ENCODE data around the gene OLAH.
"Not testable (repeated sequence)": the region's sequence is repeated elsewhere in the genome, so short reads cannot be mapped to it uniquely, and the experiment has no call there.

Gene OLAH

DNA sequence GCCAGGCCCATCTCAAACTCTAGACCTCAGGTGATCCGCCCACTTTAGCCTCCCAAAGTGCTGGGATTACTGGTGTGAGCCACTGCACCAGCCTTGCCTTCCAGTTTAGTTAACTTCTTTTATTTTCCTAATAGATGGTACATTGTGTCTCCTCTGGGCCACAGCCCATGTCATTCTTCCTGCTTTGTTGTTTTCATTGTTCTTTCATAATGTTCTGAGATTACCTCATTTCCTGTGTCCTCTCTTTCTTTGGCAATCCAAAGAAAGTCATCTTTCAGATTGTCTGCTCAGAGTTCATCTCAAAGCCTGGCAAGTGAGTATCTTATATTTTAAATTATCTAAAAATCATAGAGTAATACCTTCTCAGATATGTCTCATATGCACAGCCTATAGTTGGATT, at the start of gene OLAH:
Gene OLAH (plus strand): TSS at position 270 of the 400 bp plus-strand sequence. CDS start 3,346 bp downstream, outside the sequence.
- DNase-seq (ENCODE audit: low read depth in 2 of 2), result no peak

DNA sequence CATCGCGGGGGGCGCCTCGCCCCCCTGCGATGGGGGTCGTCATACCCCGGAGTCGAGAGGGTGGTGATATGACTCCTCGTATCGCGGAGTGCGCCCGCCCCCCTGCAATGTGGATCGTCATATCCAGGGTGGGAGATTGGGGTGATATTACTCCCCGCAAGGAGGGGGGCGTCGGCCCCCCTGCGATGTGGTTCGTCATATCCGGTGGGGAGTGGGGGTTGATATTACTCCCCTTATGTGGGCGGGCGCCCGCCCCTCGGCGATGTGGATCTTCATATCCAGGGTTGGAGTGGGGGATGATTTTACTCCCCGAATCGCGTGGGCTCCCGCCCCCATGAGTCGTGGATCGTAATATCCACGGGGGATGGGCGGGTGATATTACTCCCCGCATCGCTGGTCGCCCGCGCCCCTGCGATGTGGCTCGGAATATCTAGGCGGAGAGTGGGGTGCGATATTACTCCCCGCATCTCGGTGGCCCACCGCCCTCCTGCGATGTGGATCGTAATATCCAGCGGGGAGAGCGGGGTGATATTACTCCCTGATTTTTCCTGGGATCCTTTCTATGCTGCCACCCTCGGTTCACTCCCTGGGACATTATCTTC, 47.7 kb upstream of the OLAH start:
- no peak for DNase-seq (ENCODE audit: low read depth in 2 of 2)

DNA sequence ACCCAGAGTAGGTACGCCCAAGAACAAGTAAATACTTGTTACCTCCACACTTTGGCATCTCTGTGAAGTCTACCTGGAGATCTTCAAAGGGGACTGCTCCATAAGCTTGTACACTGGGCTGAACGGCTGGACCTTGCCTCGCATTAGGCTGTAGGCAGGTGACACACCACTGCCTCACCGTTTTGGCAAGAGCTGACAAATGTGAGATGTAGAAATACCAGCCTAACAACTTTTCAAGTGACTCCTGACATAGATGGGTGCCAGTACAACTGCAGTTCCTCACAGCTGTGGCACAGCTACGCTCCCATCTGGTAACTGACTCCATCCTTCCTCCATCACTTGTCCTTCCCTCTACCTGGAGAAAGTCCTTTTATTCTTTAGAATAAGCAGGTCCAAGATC, 30.2 kb upstream of the OLAH start:
- DNase-seq (ENCODE audit: low read depth in 2 of 2), result not testable (repeated sequence)

DNA sequence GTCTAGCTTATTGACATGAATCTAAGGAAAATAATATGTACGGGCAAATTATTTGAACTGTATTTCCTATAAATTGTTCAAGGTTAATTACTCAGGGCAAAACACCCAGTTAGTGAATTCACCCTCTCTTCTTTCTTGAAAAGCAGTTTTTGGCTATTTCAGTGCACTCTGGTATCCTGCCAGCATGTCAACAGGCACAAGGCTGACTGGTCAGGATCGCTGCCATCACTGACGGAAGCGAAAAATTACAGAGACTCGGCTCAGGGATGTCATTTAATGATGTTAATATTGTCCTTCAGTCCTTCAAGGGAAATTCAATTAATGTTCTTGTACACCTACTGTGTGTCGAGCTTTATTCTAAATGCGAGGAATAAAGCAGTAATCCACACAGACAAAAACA, 28.3 kb upstream of the OLAH start:
- no peak for DNase-seq (ENCODE audit: low read depth in 2 of 2)

DNA sequence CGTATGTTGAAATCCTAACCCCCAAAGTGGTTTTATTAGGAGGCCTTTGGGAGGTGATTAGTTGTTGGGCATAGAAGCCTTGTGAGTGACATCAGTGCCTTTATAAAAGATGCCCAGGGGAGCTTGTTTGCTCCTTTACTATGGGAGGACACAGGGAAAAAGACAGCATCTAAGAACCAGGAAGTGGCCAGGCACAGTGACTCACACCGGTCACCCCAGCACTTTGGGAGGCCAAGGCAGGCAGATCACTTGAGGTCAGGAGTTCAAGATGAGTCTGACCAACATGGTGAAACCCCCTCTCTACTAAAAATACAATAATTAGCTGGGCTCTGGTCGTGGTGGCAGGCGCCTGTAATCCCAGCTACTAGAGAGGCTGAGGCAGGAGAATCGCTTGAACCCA, 22.8 kb upstream of the OLAH start:
- not testable (repeated sequence) for DNase-seq (ENCODE audit: low read depth in 2 of 2)

DNA sequence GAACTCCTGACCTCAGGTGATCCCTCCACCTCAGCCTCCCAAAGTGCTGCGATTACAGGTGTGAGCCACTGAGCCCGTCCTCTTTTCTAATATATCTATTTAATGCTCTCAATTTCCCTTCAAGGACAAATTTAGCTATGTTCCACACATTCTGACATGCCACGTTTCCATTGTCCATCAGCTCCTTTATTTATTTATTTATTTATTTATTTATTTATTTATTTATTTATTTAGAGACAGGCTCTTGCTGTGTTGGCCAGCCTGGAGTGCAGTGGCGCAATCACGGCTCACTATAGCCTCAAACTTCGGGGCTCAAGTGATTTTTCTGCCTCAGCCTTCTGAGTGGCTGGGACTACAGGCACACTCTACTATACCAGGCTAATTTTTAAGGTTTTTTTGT, 20.7 kb upstream of the OLAH start:
- not testable (repeated sequence) for DNase-seq (ENCODE audit: low read depth in 2 of 2)

DNA sequence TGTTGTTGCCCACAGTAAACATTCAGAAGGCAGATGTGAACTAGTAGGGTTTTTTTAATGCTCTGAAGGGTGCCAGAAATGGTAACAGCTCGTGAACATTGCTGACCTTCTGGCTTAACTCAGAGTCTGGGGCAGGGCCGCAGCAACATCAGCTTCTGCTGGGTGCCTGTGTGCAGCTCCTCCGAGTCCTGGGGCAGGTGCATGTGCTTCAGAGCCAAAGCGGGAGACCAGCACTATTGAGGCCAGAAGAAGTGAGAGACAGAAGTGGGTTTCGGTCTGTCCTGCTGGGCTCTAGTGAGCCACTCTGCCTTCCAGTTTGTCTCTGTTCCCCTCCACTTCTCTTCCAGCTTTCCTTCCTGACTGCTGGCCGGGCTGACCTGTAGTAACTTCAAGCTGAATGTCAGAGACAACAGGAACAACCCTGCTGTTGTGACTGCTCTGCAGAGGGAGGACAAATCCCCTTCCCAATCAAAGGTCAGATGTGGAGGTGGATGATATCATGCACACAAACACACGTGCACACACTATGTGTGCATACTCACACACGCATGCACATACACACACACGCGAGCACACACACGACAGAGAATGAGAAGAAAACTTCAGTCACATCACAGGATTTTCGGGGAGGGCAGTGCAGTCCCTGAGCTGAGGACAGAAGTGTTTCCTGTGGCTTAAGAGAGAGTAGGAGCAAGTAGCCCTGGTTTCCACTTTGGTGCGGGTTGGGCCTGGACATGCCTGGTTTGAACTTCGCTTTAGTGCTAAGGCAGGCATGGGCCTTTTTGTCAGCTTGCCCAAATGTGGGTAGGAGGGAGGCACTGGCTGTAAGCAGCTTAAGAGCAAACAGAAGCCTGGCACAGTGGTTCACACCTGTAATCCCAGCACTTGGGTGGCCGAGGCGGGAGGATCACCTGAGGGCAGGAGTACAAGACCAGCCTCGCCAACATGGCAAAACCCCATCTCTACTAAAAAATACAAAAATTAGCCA, 19.4 kb upstream of the OLAH start:
- DNase-seq (ENCODE audit: low read depth in 2 of 2), result not testable (repeated sequence)

DNA sequence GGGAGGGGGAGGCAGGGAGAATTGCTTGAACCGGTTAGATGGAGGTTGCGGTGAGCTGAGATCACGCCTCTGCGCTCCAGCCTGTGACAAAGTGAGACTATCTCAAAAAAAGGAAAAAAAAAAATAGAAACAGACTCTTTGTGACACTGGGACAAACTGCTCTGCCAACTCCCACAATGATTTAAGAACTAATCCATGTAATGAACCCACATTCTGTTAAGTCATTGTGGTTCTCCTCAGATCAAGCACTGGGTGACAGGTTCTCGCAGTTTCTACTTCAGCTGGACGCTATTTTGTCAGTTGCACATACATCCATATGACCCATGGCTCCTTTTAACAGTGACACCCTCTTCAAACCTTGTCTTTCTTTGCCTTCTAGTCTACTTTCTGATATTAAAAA, 18.7 kb upstream of the OLAH start:
- not testable (repeated sequence) for DNase-seq (ENCODE audit: low read depth in 2 of 2)

DNA sequence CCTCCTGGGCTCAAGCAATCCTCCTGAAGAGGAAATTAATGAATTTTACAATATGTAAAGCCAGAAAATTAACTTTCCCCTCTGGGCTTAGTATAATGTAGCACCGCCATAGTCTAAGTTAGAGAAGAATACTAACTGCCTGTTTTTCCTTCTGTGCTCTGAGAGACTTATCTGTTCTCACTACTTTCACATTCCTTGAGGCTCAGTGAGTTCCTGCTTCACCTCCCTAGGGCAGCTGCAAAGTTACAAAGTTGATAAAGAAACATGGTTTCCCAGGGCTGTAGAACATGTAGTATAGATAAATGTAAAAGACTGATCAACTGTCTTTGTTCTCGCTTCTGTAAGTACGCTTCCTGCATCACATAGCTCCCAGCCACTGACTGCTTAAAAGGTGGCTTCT, 16.0 kb upstream of the OLAH start:
- no peak for DNase-seq (ENCODE audit: low read depth in 2 of 2)

DNA sequence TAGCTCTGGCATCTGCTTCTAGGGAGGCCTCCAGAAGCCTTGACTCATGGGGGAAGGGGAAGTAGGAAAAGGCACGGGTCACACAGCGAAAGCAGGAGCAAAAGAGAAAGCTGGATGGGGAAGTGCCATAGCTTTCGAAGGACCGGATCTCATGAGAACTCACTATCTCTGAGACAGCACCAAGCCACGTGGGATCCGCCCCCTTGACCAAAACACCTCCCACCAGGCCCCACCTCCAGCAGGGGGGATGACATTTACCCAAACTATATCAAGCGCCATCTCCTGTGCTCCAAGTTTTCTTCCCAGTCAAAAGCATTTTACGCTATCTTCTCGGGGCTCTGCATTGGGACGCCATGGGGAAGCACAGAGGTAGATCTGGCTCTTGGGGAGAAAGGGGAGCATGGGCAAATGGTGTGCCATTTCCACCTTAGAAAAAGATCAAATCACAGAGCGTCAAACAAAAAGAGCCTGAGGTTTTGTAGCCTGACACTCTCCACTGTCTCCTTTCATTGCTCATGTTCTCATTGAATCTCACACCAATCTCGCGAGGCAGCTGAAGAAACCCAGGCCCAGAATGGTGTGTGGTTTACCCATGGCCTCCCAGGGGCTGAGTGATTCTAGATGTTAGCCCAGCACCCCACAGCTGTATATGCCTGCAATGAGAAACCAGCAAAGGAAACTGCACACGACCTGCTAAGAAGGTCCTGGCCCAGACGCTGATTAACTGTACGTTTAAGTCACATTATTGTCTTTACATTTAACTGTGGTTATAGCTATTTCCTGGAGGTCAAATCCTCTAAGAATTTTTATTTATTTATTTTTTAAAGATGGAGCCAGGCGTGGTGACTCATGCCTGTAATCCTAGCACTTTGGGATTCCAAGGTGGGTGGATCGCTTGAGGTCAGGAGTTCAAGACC, 8.1 kb upstream of the OLAH start:
- DNase-seq (ENCODE audit: low read depth in 2 of 2), result no peak

DNA sequence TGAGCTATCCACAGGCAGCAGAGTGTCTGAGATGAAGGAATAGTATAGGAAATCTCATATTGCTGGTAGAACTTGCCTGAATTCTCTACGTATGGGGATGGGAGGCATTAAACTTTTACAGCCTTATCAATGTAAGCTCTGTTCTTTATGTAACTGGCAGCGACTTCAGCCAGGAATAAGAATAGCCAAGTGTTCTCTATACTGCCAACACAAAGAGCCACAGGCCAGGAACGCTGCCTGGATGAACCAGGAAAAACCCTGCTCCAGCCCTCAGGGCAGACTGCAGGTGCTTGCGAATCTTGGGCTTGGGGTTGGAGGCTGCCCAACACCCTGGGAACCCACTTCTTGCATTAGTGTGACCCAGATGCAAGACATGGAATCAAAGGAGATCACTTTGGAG, 6.1 kb upstream of the OLAH start:
- no peak for DNase-seq (ENCODE audit: low read depth in 2 of 2)

DNA sequence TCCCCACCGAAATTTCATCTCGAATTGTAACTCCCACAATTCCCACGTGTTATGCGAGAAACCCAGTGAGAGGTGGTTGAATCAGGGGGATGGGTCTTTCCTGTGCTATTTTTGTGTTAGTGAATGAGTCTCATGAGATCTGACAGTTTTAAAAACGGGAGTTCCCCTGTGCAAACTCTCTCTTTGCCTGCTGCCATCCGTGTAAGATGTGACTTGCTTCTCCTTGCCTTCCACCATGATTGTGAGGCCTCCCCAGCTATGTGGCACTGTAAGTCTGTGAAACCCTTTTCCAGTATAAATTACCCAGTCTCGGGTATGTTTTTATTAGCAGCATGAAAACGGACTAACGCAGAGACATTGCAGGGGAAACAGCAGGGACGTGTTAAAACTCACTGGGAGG, 5.3 kb upstream of the OLAH start:
- DNase-seq (ENCODE audit: low read depth in 2 of 2), result no peak

DNA sequence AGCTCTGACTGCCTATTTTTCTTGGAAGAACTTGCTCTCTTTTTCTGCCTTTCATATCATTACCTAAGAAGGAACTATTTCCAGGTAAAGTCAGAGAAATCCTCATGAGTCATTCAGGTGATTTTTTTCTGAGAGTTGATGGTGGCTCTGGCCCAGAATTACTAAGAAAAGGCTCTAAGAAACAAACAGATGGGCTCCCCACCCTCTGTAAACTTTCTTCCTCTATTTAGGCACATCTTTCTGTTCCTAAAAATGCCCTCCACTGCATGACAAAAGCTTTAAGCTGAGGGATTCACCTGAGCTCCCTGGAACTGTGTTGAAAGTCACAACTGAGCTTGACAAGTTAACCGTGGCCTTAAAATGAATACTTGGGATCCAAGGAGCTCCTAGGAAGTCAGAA, 1.6 kb downstream of the OLAH start:
- DNase-seq (ENCODE audit: low read depth in 2 of 2), result no peak

DNA sequence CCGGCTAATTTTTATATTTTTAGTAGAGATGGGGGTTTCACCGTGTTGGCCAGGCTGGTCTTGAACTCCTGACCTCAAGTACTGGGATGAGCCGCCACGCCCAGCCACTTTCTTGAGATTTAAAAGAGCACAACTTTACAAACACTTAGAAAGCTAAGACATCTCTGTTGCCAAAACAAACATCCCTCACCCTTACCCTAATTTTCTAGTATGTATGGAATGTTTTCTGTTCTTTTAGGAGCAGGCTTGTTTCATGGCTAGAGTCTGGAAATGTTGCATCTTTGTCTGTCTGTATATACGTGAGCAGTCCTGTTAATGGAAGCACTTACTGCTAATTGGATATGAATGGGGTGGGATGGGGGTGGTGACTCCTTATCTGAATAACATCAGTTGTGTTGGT, 2.9 kb downstream of the OLAH start:
- DNase-seq (ENCODE audit: low read depth in 2 of 2), result no peak

DNA sequence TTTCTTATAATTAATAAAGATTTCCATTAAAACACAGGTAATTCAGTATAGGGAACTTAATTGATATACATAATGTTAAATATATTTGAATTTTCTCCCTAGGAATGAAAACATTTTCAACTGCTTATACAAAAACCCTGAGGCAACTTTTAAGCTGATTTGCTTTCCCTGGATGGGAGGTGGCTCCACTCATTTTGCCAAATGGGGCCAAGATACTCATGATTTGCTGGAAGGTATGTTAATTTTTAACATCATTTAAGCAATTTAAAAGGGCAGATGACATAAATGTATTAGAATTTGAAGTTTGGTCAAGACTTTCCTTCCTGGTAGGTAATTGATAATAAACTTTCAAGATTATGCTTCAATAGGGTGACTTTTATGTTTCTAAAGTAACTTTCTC, 5.8 kb downstream of the OLAH start:
- no peak for DNase-seq (ENCODE audit: low read depth in 2 of 2)

DNA sequence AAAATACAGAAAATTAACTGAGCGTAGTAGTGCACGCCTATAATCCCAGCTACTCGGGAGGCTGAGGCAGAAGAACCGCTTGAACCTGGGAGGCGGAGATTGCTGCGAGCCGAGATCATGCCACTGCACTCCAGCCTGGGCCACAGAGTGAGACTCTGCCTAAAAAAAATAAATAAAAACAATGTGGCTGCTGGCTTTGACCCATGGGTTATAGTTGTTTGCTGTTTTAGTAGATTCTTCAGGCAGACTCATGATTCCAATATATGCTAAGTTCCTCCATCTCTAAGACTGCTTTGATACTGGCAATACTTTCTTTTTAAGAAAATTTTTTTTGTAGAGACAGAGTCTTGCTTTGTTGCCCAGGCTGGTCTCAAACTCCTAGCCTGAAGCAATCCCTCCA, 8.4 kb downstream of the OLAH start:
- DNase-seq (ENCODE audit: low read depth in 2 of 2), result no peak

DNA sequence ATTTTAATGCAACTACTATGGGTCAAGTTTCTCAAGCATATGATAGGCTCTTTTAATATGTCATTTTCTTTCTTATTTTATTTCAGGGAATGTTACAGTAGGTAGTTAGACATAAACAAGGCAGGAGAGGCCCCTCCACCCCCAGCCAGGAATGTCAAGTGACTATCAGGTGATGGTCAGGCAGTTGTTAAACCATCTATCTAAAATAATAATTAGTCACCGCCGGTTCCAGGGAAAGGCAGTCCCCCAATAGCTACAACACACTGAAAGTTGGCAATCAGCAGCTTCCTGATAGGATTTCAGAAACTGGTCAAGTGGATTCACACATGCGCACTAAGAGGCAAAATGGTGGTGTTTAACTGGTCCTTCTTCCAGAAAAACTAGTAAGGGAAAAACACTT, 9.3 kb downstream of the OLAH start:
- no peak for DNase-seq (ENCODE audit: low read depth in 2 of 2)

DNA sequence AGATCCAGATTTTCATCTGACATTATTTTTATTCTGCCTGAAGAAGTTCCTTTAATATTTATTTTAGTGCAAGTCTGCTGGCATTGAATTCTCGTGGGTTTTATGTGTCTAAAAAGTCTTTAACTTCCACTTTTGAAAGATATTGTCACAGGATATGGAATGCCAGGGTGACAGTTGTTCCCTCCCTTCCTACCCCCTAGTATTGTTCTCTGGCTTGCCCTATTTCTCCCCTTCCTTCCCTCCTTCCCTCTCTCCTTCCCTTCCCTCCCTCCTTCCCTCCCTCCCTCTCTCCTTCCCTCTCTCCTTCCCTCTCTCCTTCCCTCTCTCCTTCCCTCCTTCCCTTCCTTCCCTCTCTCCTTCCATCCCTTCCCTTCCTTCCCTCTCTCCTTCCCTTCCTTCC, 14.9 kb downstream of the OLAH start:
- DNase-seq (ENCODE audit: low read depth in 2 of 2), result no peak

DNA sequence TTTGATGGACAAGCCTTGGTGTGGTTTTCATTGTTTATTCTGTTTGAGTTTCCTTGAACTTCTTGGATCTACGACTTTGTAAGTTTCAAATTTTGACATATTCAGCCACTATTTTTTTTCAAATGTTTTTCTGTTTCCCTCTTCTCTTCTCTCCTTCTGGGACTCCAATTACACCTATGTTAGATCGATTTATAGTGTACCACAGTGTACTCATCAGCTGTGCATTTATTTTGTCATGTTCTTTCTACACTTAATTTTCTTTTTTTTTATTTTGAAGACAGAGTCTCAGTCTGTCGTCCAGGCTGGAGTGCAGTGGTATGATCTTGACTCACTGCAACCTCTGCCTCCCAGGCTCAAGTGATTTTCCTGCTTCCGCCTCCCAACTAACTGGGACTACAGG, 16.2 kb downstream of the OLAH start:
- DNase-seq (ENCODE audit: low read depth in 2 of 2), result no peak

DNA sequence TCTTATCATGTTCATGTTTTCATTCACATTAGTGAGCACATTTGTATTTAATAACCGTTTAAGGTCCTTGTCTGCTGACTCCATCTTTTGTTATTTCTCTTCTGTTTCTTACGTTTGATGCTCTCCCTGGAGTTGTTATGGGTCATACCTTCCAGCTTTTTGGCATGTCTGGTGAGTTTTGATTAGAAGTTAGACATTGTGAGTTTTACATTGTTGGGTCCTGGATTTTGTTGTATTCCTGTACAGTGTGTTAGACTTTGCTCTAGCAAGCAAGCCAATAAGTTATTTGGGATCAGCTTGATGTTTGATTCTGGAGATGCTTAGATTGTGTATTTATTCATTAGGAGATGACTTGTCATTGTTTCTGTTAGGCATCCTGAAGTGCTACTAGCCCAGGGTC, 16.9 kb downstream of the OLAH start:
- DNase-seq (ENCODE audit: low read depth in 2 of 2), result no peak

DNA sequence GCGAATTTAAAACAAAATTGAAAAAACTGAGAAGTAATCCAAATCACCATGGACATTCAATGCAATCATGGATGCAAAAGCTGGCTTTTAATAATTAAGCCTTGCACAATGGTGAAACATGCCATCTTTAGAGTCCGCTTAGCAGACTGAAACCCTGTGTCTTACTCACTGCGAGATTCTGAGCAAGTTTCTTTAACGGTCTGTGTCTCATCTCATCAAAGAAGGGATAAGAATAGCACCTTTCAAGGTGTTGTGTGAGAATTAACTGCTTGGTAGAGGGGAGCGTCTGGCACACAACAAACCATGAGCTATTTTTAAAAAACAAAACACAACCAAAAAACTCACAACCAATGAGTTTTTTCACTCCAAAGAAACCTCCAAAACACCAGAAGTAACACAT, 23.4 kb downstream of the OLAH start:
- DNase-seq (ENCODE audit: low read depth in 2 of 2), result no peak

DNA sequence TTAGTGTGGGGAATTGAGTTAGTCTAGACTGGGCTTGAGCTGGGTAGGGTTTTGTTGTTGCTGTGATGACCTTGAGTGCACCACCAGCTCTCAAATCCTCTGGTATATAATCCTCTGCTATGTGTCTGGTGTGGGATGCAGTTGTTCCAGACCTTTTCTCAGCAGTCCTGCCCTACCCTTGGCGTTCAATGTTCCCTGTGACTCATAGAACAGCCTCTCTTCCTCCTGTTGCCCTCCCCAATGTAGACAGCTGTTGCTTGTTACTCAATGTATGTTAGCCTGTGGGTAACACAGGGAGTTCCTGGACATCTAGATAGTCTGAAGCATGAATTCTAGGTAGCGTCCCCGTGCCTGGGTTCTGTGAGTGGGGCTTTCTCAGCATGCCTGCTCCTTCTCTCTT, 25.1 kb downstream of the OLAH start:
- no peak for DNase-seq (ENCODE audit: low read depth in 2 of 2)

Data from stimulated activated CD8-positive, alpha-beta memory T cell treated with anti-CD3 and anti-CD28 coated beads, Interleukin-7, amount 100 ng/mL, for 1 hour (primary cell).